Aorta (tissue), 5 donors: ENCODE data around the gene GRPEL1. TPM values are rescaled to one million over a fixed set of nuclear protein-coding genes. Genes with fewer than 3 reads are reported as not detected.

Experiments
- ATAC-seq: fragments of 200-7000 bp; cut with Tn5 transposase; one replicate; pipeline ENCODE4 v1.9.1; 2022; ENCODE audit warnings: moderate library complexity; ENCODE audit not compliant: low FRiP score
- DNase-seq, 2 donors: peaks; one replicate each; pipeline ENCODE4 v3.0.0-alpha.2; 2020
- H3K27ac ChIP-seq, 2 donors: one replicate each; pipeline ENCODE4 v1.5.1; 2013; ENCODE audit warnings: low read length in 2 of 2, mild to moderate bottlenecking in 2 of 2, moderate library complexity in 2 of 2, control low read depth in 1 of 2, inconsistent platforms in 1 of 2, low read depth in 1 of 2
- H3K27me3 ChIP-seq, 2 donors: one replicate each; pipeline ENCODE4 v1.6.1; 2013; ENCODE audit warnings: control low read depth in 1 of 2, low read length in 1 of 2, mild to moderate bottlenecking in 1 of 2, moderate library complexity in 1 of 2; ENCODE audit not compliant: insufficient read depth in 2 of 2, control insufficient read depth in 1 of 2
- H3K36me3 ChIP-seq, 2 donors: one replicate each; pipeline ENCODE4 v1.6.1; 2013; ENCODE audit warnings: control low read depth in 1 of 2, low read length in 1 of 2, mild to moderate bottlenecking in 1 of 2; ENCODE audit not compliant: insufficient read depth in 2 of 2, control insufficient read depth in 1 of 2
- H3K4me1 ChIP-seq, 2 donors: one replicate each; pipeline ENCODE4 v1.6.1; 2013; ENCODE audit warnings: low read length in 2 of 2, control low read depth in 1 of 2, mild to moderate bottlenecking in 1 of 2, moderate library complexity in 1 of 2; ENCODE audit not compliant: insufficient read depth in 2 of 2, control insufficient read depth in 1 of 2
- H3K4me3 ChIP-seq, 2 donors: one replicate each; pipeline ENCODE4 v1.5.1; 2013; ENCODE audit warnings: low read length in 2 of 2, control low read depth in 1 of 2, mild to moderate bottlenecking in 1 of 2
- H3K9me3 ChIP-seq: one replicate; pipeline ENCODE4 v1.6.1; 2013; ENCODE audit warnings: mild to moderate bottlenecking, low read length; ENCODE audit not compliant: control insufficient read depth
- WGBS, 2 donors: extraction: QIAGEN DNeasy Blood & Tissue Kit; methylation state at CpG; one replicate each; pipeline ENCODE4 v1.1.7; 2013; 5-methylcytosine and 5-hydroxymethylcytosine counted together
- intact Hi-C, 2 donors: fragments of 100-400 bp; cut with DNase I; formaldehyde crosslinking; loops; one replicate each; pipeline versions ENCODE4 v1.14.2 to v1.15.0; 2022
- polyA plus RNA-seq, 2 donors: library from polyadenylated mRNA; stranded (reverse); fragments of 200-250 nt; gene quantifications; one replicate each; pipeline ENCODE4 v1.2.3, GENCODE V29; 2013
- total RNA-seq, 2 donors: library from RNA; stranded (reverse); fragmentation: NEBNext Ultra II Directional; extraction: Animal tissue kit (Norgen Biotek cat#: 25700); gene quantifications; one replicate each; pipeline ENCODE4 v1.2.1, GENCODE V29; 2021
- donor health status: healthy with polysubstance abuse.
- donor health status: Bipolar disorder and iron deficiency.
- donor health status: DM: no; HTN: no; CAD: no.
- donor health status: DM: no; HTN: no; CAD: no.
- donor health status: DM: yes; HTN: yes; CAD: no.

Gene GRPEL1
- total and polyA plus RNA-seq, 4 donors, result 11.1 to 22.0 (median 18.7) TPM

DNA sequence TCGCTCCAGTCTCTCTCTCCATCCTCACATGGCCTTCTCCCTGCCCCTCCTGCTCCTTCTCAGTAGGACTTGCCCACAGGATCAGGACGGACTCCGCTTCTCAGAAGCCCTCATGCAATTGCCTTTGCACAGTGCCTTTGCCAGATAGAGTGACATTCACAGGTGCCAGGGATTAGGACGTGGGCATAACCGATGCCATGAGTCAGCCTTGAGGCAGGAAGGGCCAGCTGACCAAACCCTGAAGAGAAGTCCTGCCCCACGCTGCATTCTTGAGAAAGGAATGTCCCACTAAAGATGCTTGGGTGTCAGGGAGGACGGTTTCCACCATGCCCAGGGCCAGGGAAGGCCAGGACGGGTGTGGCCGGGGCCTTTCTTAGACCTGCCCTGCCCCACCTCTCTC, 6.6 kb upstream of the GRPEL1 start:
- WGBS, 2 donors, result 72 to 79% methylated on average over 9 of the region's 9 CpGs
- H3K36me3 ChIP-seq, result no peaks in the 10 kb centered on the region
- intact Hi-C loops, result loop anchor here in 1 of 2 donors (5.0 to 10.0 kb wide), 2 partner anchors 102 to 350 kb away; no protein-coding TSS in a partner anchor
- H3K27ac ChIP-seq, result no peak overlapping the region
- H3K4me3 ChIP-seq, result no peak overlapping the region
- ATAC-seq (no peak), DNase-seq (no peak)
- H3K4me1 ChIP-seq, result no peaks in the 10 kb centered on the region
- no peaks in the 10 kb centered on the region for H3K27me3 ChIP-seq
- H3K9me3 ChIP-seq, result no peaks in the 10 kb centered on the region

DNA sequence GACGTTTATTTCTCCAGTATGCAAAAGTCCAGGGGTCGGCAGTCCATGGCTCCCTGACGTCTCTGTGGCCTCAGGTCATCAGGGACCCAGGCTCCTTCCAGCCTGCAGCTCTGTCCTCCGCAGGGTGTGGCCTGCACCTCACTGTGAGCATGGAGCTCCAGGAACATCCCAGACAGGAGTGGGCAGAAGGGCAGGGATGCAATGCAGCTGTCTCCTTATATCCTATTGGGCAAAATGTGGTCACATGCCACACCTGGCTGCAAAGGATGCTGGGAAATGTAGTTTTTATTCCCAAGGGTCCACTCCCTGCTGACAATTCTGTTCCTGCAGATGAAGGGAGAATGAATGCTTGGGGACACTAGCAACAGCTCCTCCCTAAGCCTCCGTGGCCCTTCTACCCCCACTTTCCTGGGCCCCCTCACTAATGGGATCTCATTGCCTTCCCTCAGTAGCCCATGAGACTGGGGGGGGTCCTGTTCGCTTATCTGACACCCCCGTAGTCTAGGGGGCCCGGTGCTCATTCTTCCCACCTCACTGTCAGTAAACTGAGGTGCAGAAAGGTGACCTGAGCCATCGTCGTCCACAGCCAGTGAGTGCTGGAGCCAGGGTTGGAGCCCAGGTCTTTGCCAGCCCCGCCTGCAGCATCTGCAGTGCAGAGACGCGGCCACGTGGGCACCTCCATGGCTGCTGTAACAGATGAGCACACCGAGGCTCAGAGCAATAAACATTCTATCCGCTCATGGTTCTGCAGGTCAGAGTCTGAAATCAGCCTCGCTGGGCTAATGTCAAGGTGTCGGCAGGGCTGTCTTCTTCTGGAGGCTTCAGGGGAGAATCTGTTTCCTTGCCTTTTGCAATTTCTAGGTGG, 5.9 kb upstream of the GRPEL1 start:
- H3K27ac ChIP-seq, result no peak overlapping the region
- WGBS, 2 donors, result 78% methylated on average over 18 of the region's 18 CpGs
- H3K9me3 ChIP-seq, result no peaks in the 10 kb centered on the region
- H3K27me3 ChIP-seq, result no peaks in the 10 kb centered on the region
- no peak for ATAC-seq
- no peaks in the 10 kb centered on the region for H3K4me1 ChIP-seq
- H3K4me3 ChIP-seq, result no peak overlapping the region
- intact Hi-C loops, result loop anchor here in 1 of 2 donors (5.0 to 10.0 kb wide), 2 partner anchors 101 to 349 kb away; no protein-coding TSS in a partner anchor
- no peak for DNase-seq
- no peaks in the 10 kb centered on the region for H3K36me3 ChIP-seq

DNA sequence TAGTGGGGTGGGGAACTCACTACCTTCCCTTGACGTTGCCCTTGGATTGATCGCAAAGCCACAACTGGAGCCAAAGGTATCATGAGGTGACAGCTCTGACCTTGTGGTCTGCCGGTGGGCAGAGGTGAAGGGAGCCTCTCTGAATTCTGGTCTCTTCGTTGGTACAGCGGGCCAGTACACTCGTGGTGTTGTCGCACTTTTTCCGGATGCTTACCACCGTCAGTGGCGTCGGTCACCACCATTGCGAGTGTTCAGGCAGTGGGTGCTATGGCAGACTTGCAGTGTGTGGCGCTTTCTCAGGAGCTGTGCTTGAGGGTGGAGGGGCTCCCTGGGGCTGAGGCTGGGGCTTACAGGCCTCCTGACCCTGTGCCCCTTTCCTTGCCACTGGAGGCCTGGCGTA, 5.2 kb upstream of the GRPEL1 start:
- no peaks in the 10 kb centered on the region for H3K4me1 ChIP-seq
- ATAC-seq (no peak), DNase-seq (no peak)
- no peak overlapping the region for H3K4me3 ChIP-seq
- no peaks in the 10 kb centered on the region for H3K27me3 ChIP-seq
- H3K9me3 ChIP-seq, result no peaks in the 10 kb centered on the region
- H3K36me3 ChIP-seq, result no peaks in the 10 kb centered on the region
- WGBS, 2 donors, result 94 to 96% methylated on average over 14 of the region's 14 CpGs
- intact Hi-C loops, result loop anchor here in 1 of 2 donors (5.0 to 10.0 kb wide), 2 partner anchors 101 to 348 kb away; no protein-coding TSS in a partner anchor
- no peak overlapping the region for H3K27ac ChIP-seq

DNA sequence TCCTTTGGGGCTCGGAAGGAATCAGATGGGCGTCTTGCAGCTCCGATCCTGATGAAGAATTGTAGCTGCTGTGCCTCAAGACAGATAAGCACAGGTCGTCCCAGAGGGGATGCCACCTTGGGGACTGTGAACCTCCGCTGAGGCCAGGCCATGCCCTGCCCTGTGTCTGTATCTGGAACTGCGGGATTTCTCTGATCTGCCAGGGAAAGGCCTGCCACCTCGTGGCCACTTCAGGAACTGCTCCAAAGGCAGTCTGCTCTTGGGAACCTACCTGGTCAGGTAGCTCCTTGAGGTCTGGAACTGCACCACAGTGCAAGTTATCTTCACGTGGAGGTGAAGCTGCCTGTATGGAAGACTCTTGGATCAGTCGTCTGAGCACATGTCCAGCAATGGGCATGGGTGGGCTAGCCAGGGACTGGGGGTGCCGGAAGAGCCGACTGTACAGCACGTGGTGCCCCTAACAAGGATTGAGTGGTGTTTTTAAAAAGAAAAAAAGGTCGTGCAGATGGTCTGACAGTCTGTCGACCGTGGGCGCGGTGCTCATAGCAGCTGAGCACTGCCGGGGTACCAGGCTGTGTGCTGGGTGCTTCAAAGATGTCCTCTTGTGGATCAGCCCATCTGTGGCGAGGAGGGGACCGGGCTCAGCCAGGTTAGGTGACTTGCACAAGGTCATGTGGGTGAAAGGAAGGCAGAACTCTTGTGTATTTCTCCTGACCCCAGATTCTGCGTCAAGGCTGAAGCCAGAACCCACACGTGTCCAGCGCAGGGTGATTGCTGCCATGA, 3.1 kb upstream of the GRPEL1 start:
- Histone ChIP-seq H3K4me1 (peaks cover 0 to 6% of the 10 kb centered on the region in 2 donors), H3K4me3 (no peak overlapping the region), H3K27me3 (no peaks in the 10 kb centered on the region), H3K36me3 (no peaks in the 10 kb centered on the region), H3K27ac (no peak overlapping the region), H3K9me3 (no peaks in the 10 kb centered on the region)
- WGBS, 2 donors, result 39 to 43% methylated on average over 23 of the region's 23 CpGs
- intact Hi-C loops, result loop anchor here (1.0 to 10.0 kb wide), 3 partner anchors 97 to 346 kb away; no protein-coding TSS in a partner anchor
- ATAC-seq, result no peak
- peak; percentile 84 to 93 for DNase-seq

DNA sequence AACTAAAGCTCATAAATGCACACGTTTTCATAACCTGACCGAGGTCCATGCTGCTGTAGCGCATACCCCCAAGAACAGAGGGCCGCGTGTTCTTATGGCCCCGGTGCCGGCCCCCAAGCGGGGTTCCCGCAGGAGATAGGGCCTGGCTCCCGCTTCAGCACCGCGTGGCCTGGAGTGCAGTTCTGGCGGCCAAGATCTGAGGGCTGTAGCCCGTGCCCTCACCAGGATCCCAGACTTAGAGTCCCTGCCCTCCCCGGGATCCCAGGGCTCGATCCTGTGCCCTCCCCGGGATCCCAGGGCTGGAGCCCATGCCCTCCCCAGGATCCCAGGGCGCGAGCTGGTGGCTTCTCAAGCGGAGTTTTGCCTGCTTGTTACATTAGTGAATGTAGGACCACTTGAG, 1.0 kb upstream of the GRPEL1 start:
- intact Hi-C loops, result loop anchor here (1.0 to 2.0 kb wide), 3 partner anchors 26 to 82 kb away; partner anchors contain the start of gene TADA2B (in 2 of the 2)
- DNase-seq (peak in 1 of 2 donors; percentile 43), ATAC-seq (no peak)
- Histone ChIP-seq H3K9me3 (no peaks in the 10 kb centered on the region), H3K4me3 (no peak overlapping the region), H3K36me3 (no peaks in the 10 kb centered on the region), H3K27me3 (no peaks in the 10 kb centered on the region), H3K4me1 (peaks cover 0 to 6% of the 10 kb centered on the region in 2 donors), H3K27ac (peak overlapping the region in 1 of 2 donors; percentile 80)
- WGBS, 2 donors, result 7 to 8% methylated on average over 20 of the region's 20 CpGs

DNA sequence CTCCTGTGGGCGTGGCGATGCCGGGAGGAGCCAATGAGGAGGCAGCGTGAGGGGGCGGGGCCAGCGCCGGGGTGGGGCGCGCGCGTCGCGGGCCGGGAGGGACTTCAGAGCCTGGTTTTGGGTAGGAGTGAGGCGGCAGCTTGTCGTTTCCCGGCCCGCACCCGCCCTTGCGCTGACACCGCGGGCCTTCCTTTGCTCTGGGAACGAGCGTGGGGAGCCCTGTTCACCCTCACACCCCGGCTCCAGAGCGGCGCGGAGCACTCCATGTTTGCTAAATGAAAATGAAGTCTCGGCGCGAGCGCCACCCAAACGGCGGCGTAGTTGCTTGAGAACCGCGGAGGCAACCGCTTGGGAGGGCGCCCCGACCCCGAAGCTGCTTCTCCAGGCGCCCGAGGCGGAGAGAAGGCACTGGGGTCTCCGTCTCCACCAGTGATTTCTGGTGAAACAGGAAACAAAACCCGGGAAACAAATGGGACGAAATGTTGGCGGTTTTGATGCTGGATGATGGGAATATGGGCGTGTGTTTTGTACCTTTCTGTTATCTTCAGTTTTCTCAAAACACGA, 497 bp upstream of the GRPEL1 start:
- Histone ChIP-seq H3K4me3 (peak overlapping the region; percentile 52 to 59), H3K36me3 (no peaks in the 10 kb centered on the region), H3K4me1 (peaks cover 0 to 6% of the 10 kb centered on the region in 2 donors), H3K9me3 (no peaks in the 10 kb centered on the region), H3K27ac (peak overlapping the region in 1 of 2 donors; percentile 80), H3K27me3 (no peaks in the 10 kb centered on the region)
- 0% methylated on average over 35 to 50 of the region's 50 CpGs for WGBS, 2 donors
- DNase-seq (no peak), ATAC-seq (no peak)
- intact Hi-C loops, result loop anchor here (1.0 to 2.0 kb wide), 3 partner anchors 25 to 82 kb away; partner anchors contain the start of gene TADA2B (in 2 of the 2)

DNA sequence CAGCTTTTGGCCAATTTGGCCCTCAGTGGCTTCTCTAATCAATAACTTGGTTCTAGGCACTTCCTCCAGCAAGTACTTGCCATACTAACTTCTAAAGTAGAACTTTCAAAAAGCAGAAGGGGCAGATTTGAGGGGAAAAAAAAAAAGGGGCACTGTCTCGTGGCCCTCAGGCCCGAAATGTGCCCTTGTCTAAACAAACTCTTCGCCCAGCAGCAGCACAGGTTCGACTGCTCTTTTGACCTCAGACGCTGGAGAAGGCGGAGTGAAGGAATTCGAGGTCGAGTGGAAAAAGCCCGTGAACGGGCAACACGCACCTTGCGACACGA, 775 bp downstream of the GRPEL1 start:
- Histone ChIP-seq H3K27ac (peak overlapping the region in 1 of 2 donors; percentile 34), H3K4me3 (peak overlapping the region; percentile 74 to 76), H3K9me3 (no peaks in the 10 kb centered on the region), H3K36me3 (no peaks in the 10 kb centered on the region), H3K4me1 (peaks cover 0 to 6% of the 10 kb centered on the region in 2 donors), H3K27me3 (no peaks in the 10 kb centered on the region)
- intact Hi-C loops, result no loop called here
- 3% methylated on average over 13 of the region's 13 CpGs for WGBS, 2 donors
- no peak for DNase-seq
- ATAC-seq, result no peak

DNA sequence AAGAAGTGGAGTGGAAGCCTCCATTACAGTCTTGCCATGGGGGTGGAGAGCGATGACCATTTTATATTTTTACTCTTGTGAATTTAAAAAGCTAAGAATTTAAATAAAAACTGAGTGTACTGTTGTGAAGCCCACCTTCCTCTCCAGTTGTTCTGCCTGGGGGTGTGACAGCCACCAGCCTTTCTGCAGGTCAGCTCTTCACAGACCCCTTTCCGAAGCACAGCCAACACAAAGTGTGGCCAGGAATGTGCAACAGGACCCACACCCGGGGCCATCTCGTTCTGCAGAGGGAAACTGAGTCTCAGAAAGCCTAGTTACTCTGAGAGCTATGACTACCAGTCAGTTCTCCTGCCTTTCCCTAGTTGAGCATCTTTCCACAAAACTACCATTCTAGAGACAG, 1.4 kb downstream of the GRPEL1 start:
- Histone ChIP-seq H3K27me3 (no peaks in the 10 kb centered on the region), H3K27ac (no peak overlapping the region), H3K9me3 (no peaks in the 10 kb centered on the region), H3K36me3 (peaks cover 2 to 5% of the 10 kb centered on the region in 2 donors), H3K4me3 (peak overlapping the region in 1 of 2 donors; percentile 76), H3K4me1 (peaks cover 0 to 6% of the 10 kb centered on the region in 2 donors)
- DNase-seq (no peak), ATAC-seq (no peak)
- WGBS, 2 donors, result 88 to 90% methylated on average over 4 of the region's 4 CpGs
- intact Hi-C loops, result no loop called here
